Fibroblast of lung (primary cell): ENCODE measurements around the gene OR2D2. TPM values are rescaled to one million over a fixed set of nuclear protein-coding genes. Genes with fewer than 3 reads are reported as not detected.
A peak's percentile ranks its signal among the peaks of the same experiment; 100 is the strongest.

ENCODE experiments used
- DNase-seq, 2 donors: peaks; one replicate each; pipeline versions ENCODE4 v3.0.0 to v3.0.0-alpha.2; 2010; ENCODE audit warnings: low read depth in 2 of 2
- H2AFZ ChIP-seq: 2 replicates; pipeline ENCODE4 v1.5.1; 2012; ENCODE audit warnings: low read length, control low read depth, inconsistent platforms
- H3K27ac ChIP-seq: 2 replicates; pipeline ENCODE4 v1.5.1; 2011; ENCODE audit warnings: low read length, control low read depth; ENCODE audit not compliant: insufficient read depth
- H3K27me3 ChIP-seq: 2 replicates; pipeline ENCODE4 v1.5.1; 2011; ENCODE audit warnings: mild to moderate bottlenecking, low read length; ENCODE audit not compliant: control insufficient read depth, insufficient read depth
- H3K36me3 ChIP-seq: 2 replicates; pipeline ENCODE4 v1.5.1; 2011; ENCODE audit warnings: low read length; ENCODE audit not compliant: control insufficient read depth, insufficient read depth
- H3K4me1 ChIP-seq: 2 replicates; pipeline ENCODE4 v1.5.1; 2011; ENCODE audit warnings: low read length; ENCODE audit not compliant: control insufficient read depth, insufficient read depth; ENCODE audit errors: extremely low read depth
- H3K4me2 ChIP-seq: 2 replicates; pipeline ENCODE4 v1.5.1; 2011; ENCODE audit warnings: low read length, control low read depth; ENCODE audit not compliant: insufficient read depth; ENCODE audit errors: extremely low read depth
- H3K4me3 ChIP-seq, 4 experiments: fragments of 200-600 bp in 1 of 4; sonication (generic) in 1 of 4; replicated peaks in 1 of 4; 2 replicates each; pipeline ENCODE4 v1.5.1; 2011 to 2016; ENCODE audit warnings: low read length in 4 of 4, low read depth in 3 of 4, mild to moderate bottlenecking in 3 of 4, control low read depth in 2 of 4, inconsistent platforms in 1 of 4, mixed read lengths in 1 of 4; ENCODE audit not compliant: insufficient read depth in 1 of 4; ENCODE audit errors: control extremely low read depth in 1 of 4
- H3K79me2 ChIP-seq: 2 replicates; pipeline ENCODE4 v1.5.1; 2012; ENCODE audit warnings: mild to moderate bottlenecking, low read length, inconsistent platforms; ENCODE audit not compliant: control insufficient read depth, insufficient read depth
- H3K9ac ChIP-seq: 2 replicates; pipeline ENCODE4 v1.5.1; 2011; ENCODE audit warnings: mild to moderate bottlenecking, low read length, control low read depth; ENCODE audit not compliant: insufficient read depth
- H3K9me3 ChIP-seq: 2 replicates; pipeline ENCODE4 v1.5.1; 2012; ENCODE audit warnings: low read depth, low read length; ENCODE audit not compliant: control insufficient read depth, insufficient read depth
- H4K20me1 ChIP-seq: 2 replicates; pipeline ENCODE4 v1.5.1; 2011; ENCODE audit warnings: low read length; ENCODE audit not compliant: control insufficient read depth, insufficient read depth; ENCODE audit errors: extremely low read depth
- CTCF ChIP-seq, 2 donors: IDR thresholded peaks in 1 of 2; conservative IDR thresholded peaks in 1 of 2; 1 replicate in 1 of 2; 2 replicates in 1 of 2; pipeline ENCODE4 v1.5.1; 2011 to 2012; ENCODE audit warnings: low read length in 2 of 2, control low read depth in 1 of 2, inconsistent platforms in 1 of 2, low read depth in 1 of 2, mild to moderate bottlenecking in 1 of 2
- EZH2 ChIP-seq: IDR thresholded peaks from 2 replicates; pipeline ENCODE4 v1.5.1; 2012; ENCODE audit warnings: low read length, control low read depth, mild to moderate bottlenecking; ENCODE audit errors: missing control alignments
- polyA plus RNA-seq, 2 donors: library from polyadenylated mRNA; depleted of rRNA in 1 of 2; stranded (reverse) in 1 of 2; unstranded in 1 of 2; fragments of >200 nt; gene quantifications; 2 replicates each; pipeline ENCODE4 v1.2.1, GENCODE V29; 2011 to 2012; ENCODE audit warnings: missing spikeins in 1 of 2
- total RNA-seq: library from RNA; depleted of rRNA; stranded (reverse); fragments of >200 nt; gene quantifications from 2 replicates; pipeline ENCODE4 v1.2.1, GENCODE V29; 2014

The OR2D2 gene
- total and polyA plus RNA-seq, 2 donors (not counting 1 experiment from before 2014, with no cell fraction given) = 0.33 TPM; not detected in 1

DNA sequence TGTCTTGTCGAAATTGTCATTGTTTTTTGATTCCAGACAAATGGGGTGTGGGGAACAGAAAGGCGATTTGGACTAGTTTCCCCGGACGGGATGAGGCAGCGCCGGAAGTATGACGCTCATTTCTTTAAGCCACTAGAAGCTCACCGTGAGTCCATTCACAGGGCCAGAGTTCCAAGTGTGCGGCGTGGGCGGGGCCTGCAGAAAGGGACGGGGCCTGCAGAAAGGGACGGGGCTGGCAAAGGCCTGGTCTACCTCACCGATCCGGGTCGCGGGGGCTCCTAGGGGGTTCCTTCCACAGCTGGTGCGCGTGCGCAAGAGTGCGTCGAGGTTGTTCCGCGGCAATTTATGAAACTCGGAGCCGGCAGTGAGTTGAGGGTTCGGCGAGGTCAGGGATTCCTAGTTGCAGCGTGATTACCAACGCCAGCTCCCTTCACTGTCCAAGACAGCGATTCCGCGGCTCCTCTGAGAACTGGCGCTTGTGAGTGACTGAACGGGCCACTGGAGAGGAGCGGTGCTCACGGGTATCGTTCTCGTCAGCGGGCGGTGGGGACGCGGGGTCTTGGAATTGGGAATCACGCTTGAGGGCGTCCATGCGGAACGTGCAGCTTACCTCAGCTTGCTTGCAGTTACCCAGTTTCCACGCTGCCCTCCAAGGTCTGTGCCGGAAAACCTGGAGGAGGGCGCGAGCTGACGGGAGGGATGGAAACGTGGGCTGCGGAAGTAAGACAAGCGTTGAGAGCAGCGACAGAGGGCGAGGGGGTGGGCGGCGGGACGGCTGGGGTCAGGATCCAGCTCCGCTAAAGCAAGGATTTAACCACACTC, 34.1 kb upstream of the OR2D2 start, which contains the start of gene ZNF215:
Gene ZNF215, plus strand, starts transcription at position 219 of the 822 bp plus-strand sequence. CDS start 5,847 bp downstream, outside the sequence.
- peaks cover 5% of the 10 kb centered on the region for H3K4me1 ChIP-seq
- H3K36me3 ChIP-seq = no peaks in the 10 kb centered on the region
- H3K9ac ChIP-seq = peak within 1 kb of the TSS; percentile 72
- no peaks in the 10 kb centered on the region for H3K9me3 ChIP-seq
- peak within 1 kb of the TSS; percentile 100 for H2AFZ ChIP-seq
- no peaks in the 10 kb centered on the region for H3K27me3 ChIP-seq
- no peak for TF ChIP-seq CTCF (conservative IDR thresholded peaks at IDR 0.05 in 1 of 2, IDR thresholded peaks at IDR 0.05 in 1 of 2; ENCODE audit: low read depth in 1 of 2, low read length in 2 of 2)
- H4K20me1 ChIP-seq = no peaks in the 10 kb centered on the region
- peak within 1 kb of the TSS; percentile 75 to 97 (median 90) for H3K4me3 ChIP-seq
- H3K79me2 ChIP-seq = no peaks in the 10 kb centered on the region
- peak; percentile 73 to 90 for DNase-seq
- H3K4me2 ChIP-seq = peak within 1 kb of the TSS; percentile 67
- peak within 1 kb of the TSS; percentile 79 for H3K27ac ChIP-seq

- Histone ChIP-seq H3K27me3 (no peaks in the 10 kb centered on the region), H3K27ac (peak overlapping the region; percentile 79), H3K36me3 (no peaks in the 10 kb centered on the region), H4K20me1 (no peaks in the 10 kb centered on the region), H3K79me2 (no peaks in the 10 kb centered on the region), H3K9ac (no peak overlapping the region), H3K4me3 (peak overlapping the region; percentile 75 to 97 (median 90)), H3K4me1 (peaks cover 5% of the 10 kb centered on the region), H3K9me3 (no peaks in the 10 kb centered on the region), H2AFZ (peak overlapping the region; percentile 100), H3K4me2 (peak overlapping the region; percentile 67)
- peak in 1 of 2 donors; percentile 31 for DNase-seq
- no peak for TF ChIP-seq EZH2
- TF ChIP-seq CTCF (conservative IDR thresholded peaks at IDR 0.05 in 1 of 2, IDR thresholded peaks at IDR 0.05 in 1 of 2; ENCODE audit: low read depth in 1 of 2, low read length in 2 of 2) = no peak
These were observed 33.4 kb upstream of the OR2D2 start for GRCh38 chr11:6925636-6926207.

- Histone ChIP-seq H3K27me3 (no peaks in the 10 kb centered on the region), H3K9ac (no peak overlapping the region), H4K20me1 (no peaks in the 10 kb centered on the region), H3K79me2 (no peaks in the 10 kb centered on the region), H3K36me3 (no peaks in the 10 kb centered on the region), H3K4me2 (no peak overlapping the region), H3K27ac (no peak overlapping the region), H3K9me3 (no peaks in the 10 kb centered on the region), H3K4me3 (no peak overlapping the region), H3K4me1 (peaks cover 5% of the 10 kb centered on the region), H2AFZ (no peak overlapping the region)
- TF ChIP-seq EZH2 = no peak
- no peak for TF ChIP-seq CTCF (conservative IDR thresholded peaks at IDR 0.05 in 1 of 2, IDR thresholded peaks at IDR 0.05 in 1 of 2; ENCODE audit: low read depth in 1 of 2, low read length in 2 of 2)
- DNase-seq = no peak
These were observed 32.8 kb upstream of the OR2D2 start for GRCh38 chr11:6925007-6925577.
